Rectal smooth muscle tissue (tissue), 1 donor: ENCODE measurements around the gene SYT8.

ENCODE experiments used
- H3K27ac ChIP-seq: one replicate; pipeline ENCODE4 v1.7.0; 2013; ENCODE audit warnings: low read depth, low read length, inconsistent platforms
- H3K27me3 ChIP-seq: one replicate; pipeline ENCODE4 v1.7.0; 2013; ENCODE audit warnings: low read length; ENCODE audit not compliant: control insufficient read depth, insufficient read depth
- H3K36me3 ChIP-seq: one replicate; pipeline ENCODE4 v1.7.0; 2013; ENCODE audit warnings: low read length; ENCODE audit not compliant: control insufficient read depth, insufficient read depth
- H3K4me1 ChIP-seq: one replicate; pipeline ENCODE4 v1.7.0; 2013; ENCODE audit warnings: low read length; ENCODE audit not compliant: control insufficient read depth, insufficient read depth
- H3K4me3 ChIP-seq: one replicate; pipeline ENCODE4 v1.7.0; 2013; ENCODE audit warnings: low read length
- H3K9ac ChIP-seq: one replicate; pipeline ENCODE4 v1.7.0; 2013; ENCODE audit warnings: low read length

SYT8 gene

DNA sequence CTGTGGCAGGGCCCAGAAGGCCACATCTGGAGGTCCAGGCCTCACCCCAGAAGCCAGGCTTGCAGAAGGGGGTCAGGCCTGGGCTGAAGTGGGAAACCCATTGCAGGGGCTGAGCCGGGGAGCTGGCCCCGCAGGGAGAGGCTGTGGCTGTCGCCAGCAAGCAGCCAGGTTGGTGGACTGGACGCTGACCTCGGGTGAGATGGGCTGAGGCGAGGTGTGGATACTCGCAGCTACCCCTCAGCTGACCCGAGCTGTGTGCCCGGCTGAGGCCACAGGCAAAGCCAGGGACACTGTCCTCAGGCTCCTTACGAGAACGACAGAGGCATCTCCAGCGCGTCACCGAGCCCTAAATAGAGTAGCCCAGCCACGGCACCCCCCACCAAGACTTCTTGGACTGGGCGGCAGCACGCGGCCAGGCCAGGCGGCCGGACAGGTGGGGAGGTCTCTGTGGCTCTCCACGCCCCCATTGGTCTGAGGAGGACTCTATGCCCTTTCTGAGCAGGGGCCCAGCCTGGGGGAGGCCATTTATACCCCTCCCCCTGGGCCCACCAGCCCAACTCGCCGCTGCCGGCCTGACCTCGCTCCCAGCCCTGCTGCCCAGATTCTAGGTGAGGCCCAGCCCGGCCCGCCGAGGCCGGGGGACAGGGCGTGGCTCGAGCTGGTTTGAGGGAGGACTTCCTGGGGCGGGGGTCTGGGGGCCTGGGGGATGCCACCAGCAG is 3.8 kb downstream of the SYT8 start, which contains the start of gene TNNI2:
Gene TNNI2 (plus strand): TSS at position 556 of the 719 bp plus-strand sequence. CDS start 716 bp downstream, outside the sequence.
- H3K27ac ChIP-seq = no peak within 1 kb of the TSS
- H3K4me1 ChIP-seq = peaks cover 2% of the 10 kb centered on the region
- H3K9ac ChIP-seq = no peak within 1 kb of the TSS
- no peak within 1 kb of the TSS for H3K4me3 ChIP-seq
- no peaks in the 10 kb centered on the region for H3K36me3 ChIP-seq
- no peaks in the 10 kb centered on the region for H3K27me3 ChIP-seq

DNA sequence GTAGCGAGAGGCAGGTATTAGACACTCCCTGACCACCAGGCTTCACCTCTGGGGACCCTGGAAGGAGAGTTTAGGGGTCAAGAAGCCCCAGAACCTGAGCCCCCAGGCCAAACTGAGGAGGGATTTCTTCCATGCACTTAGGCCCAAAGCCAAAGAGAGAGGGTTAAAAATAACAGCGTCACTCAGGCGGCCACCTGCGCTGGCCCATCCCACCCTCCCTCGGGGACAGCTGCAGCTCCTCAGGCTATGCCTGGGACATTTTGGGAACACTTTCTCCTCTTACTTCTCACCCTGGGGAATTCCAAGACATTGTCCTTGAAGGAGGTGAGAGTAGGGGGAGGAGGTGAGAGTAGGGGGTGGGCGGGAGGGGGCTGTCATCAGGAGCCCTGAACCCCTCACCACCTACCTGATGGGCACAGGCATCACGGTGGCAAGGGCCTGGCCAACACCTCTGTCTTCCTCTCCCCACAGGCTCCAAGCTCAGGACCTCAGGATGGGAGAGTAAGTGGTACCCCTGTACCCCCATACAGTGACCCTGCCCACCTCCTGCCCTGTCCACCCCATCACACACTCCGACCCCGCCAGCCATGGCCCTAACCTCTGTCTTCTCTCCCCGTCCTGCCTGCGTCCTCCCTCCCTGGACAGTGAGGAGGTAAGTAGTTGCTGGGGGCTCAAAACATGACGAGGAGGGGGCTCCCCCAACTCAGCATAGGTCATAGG is 4.6 kb downstream of the SYT8 start:
- H3K4me1 ChIP-seq = peaks cover 2% of the 10 kb centered on the region
- no peak overlapping the region for H3K9ac ChIP-seq
- H3K36me3 ChIP-seq = no peaks in the 10 kb centered on the region
- H3K27ac ChIP-seq = no peak overlapping the region
- H3K27me3 ChIP-seq = no peaks in the 10 kb centered on the region
- no peak overlapping the region for H3K4me3 ChIP-seq

DNA sequence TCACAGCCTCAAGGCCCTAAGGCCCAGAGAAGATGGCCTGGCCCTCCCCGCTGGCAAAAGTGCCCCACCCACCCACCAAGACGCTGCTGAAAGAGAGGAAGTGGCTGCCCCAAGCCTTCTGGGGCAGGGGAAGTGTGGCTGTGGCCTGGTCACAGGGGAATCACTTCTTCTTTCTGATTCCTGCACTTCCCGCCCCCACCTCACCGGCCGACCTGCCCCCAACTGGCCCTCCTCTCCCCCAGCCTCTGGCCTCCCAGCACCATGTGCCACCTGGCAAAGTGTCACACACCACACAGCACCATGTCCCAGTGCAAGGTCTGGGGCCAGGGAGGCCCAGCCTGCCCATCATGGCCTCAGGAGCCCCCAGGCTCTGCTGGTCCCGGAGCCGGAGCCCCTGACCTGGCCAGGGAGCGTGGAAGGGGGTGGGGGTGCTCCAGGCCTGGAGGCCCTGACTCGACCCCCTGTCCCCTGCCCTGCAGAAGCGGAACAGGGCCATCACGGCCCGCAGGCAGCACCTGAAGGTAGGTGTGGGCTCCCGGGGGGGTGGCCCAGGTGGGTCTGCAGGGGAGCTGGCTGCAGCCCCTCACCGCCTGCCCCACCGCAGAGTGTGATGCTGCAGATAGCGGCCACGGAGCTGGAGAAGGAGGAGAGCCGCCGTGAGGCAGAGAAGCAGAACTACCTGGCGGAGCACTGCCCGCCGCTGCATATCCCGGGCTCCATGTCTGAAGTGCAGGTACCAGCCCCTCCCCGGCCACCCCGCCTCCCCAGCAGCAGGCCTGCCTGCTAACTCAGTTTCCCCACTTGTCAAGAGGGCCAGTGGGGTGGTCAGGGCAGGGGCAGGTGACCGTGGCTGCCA is 5.4 kb downstream of the SYT8 start:
- Histone ChIP-seq H3K4me3 (no peak overlapping the region), H3K9ac (no peak overlapping the region), H3K36me3 (no peaks in the 10 kb centered on the region), H3K27ac (no peak overlapping the region), H3K4me1 (peaks cover 2% of the 10 kb centered on the region), H3K27me3 (no peaks in the 10 kb centered on the region)

DNA sequence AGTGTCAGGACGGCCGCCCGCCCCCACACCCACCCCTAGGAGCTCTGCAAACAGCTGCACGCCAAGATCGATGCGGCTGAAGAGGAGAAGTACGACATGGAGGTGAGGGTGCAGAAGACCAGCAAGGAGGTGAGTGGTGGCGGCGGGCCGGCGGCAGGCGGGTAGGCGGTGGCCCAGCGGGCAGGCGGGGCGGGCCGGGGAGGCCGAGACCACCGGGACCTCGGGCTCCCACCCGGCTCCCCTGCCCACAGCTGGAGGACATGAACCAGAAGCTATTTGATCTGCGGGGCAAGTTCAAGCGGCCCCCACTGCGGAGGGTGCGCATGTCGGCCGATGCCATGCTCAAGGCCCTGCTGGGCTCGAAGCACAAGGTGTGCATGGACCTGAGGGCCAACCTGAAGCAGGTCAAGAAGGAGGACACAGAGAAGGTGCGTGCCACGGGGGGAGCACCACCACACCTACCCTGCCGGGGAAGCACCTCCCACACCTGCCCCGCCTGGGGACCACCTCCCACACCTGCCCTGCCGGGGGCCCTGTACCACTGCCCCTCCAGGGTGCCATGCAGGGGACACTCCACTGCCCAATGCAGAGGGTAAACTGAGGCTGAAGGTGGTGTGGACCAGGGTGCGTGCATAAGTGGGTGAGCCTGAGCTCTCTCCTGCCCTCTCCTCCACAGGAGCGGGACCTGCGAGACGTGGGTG is 6.1 kb downstream of the SYT8 start:
- Histone ChIP-seq H3K36me3 (no peaks in the 10 kb centered on the region), H3K27me3 (no peaks in the 10 kb centered on the region), H3K9ac (no peak overlapping the region), H3K4me3 (no peak overlapping the region), H3K4me1 (peaks cover 2% of the 10 kb centered on the region), H3K27ac (no peak overlapping the region)

DNA sequence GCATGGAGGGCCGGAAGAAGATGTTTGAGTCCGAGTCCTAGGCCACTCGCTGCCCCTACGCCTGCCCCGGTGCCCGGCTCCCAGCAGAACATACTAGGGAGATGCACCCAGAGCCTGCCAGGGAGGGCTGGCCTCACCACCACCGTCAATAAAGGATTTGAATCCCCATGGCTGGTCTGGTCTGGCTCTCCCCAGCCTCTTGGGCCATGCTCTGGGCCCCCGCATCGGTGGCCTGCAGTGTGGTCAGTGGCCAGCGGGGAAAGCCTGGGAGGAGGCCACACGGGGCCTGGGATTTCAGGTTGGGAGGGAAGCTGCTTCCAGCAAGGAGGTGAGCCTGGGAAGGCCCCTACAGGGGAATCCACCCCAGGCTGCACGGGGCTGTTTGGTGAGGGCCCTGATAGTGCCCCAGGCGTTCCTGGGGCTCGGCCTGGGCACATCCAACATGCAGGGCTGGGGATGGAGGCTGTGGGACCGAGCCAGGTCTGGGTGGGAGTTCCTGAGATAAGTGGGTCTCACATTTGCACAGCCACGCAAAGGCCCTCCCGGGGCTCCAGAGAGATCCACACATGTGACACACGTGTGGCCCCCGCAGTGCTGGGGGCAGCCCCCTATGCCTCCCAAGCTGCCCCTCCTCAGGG is 6.8 kb downstream of the SYT8 start:
- Histone ChIP-seq H3K36me3 (no peaks in the 10 kb centered on the region), H3K9ac (no peak overlapping the region), H3K4me1 (peaks cover 2% of the 10 kb centered on the region), H3K4me3 (no peak overlapping the region), H3K27me3 (no peaks in the 10 kb centered on the region), H3K27ac (no peak overlapping the region)

DNA sequence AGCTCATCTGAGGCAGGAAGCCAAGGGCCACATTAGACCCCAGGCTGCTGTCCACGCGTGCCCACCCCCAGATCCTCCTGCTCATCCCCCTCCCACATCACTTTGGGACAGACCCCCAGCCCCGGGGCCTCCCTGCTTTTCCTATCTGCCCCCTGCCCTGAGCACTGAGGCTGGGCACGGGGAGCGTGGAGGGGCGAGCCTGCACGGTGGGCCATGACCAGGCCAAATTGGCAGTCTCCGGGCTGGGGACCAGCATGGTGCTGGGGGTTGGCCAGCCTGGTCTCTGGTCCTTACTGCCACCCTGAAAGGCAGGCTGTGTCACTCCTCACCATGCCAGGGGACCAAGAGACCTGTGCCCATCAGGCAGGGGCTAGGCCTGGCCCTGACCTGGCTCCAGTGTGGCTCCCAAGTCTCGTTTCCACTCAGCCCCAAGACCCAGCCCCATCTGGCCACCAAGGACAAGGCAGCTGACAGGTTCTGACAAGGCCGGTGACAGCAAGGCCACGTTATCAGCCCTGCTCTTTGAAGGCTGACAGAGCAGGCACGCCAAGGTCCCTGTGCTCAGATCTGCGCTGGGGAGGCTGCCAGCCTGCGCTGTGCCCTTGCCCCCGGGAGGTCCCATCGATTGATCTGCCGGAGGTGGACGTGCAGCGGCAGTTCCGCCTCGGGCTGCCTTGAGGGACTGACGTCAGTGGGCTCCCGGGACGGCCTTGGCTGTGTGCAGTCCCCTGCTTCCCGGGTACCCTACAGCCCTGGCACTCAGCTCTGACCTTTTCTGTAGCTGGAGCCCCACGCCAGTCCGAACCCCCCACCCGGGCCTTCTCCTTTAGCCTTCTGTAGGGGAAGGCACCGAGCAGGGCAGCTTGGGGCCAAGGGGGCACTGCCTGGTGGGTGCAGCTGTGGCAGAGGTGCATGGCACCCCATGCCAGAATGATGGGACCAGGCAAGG is 7.6 kb downstream of the SYT8 start:
- Histone ChIP-seq H3K27me3 (no peaks in the 10 kb centered on the region), H3K36me3 (no peaks in the 10 kb centered on the region), H3K9ac (no peak overlapping the region), H3K4me3 (no peak overlapping the region), H3K4me1 (peaks cover 2% of the 10 kb centered on the region), H3K27ac (no peak overlapping the region)

DNA sequence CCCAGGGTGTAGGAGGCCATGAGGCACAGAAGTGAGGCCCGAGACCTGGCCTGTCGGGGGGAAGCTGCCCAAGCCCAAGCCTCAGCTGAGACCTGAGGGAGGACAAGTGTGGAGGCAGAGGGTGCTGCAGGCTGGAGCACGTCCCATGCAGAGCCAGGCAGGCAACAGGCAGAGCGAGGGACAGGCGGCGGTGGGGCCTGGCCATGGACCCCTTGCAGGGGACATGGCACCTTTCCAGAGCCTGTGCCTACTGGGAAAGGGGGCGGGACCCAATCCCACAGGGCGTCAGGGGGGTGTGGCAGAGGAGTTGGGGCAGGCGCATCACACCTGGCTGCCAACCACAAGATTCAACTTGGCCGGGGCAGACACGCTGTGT is 8.3 kb downstream of the SYT8 start:
- no peaks in the 10 kb centered on the region for H3K27me3 ChIP-seq
- no peak overlapping the region for H3K27ac ChIP-seq
- H3K4me1 ChIP-seq = no peaks in the 10 kb centered on the region
- no peaks in the 10 kb centered on the region for H3K36me3 ChIP-seq
- H3K9ac ChIP-seq = no peak overlapping the region
- H3K4me3 ChIP-seq = no peak overlapping the region

DNA sequence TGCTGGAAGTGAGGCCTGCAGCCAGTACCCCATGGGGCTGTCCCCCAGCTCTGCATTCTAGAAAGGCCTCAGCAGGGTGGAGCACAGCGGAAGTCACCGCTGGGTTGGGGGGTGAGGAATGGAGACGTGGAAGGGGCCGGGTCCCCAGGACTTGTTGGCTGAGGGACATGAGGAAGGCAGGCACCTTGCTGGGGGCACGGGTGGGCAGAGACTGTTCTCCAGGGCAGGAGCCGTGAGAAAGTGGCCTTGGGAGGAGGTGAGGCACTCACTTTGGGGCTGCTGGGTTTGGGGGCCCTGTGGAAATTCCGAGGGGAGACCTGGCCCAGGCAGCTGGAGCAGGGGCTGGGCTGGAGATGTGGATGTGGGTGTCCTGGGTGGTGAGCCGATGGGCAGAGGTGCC is 9.0 kb downstream of the SYT8 start:
- H3K27ac ChIP-seq = no peak overlapping the region
- no peak overlapping the region for H3K4me3 ChIP-seq
- no peaks in the 10 kb centered on the region for H3K27me3 ChIP-seq
- no peaks in the 10 kb centered on the region for H3K36me3 ChIP-seq
- H3K9ac ChIP-seq = no peak overlapping the region
- no peaks in the 10 kb centered on the region for H3K4me1 ChIP-seq

DNA sequence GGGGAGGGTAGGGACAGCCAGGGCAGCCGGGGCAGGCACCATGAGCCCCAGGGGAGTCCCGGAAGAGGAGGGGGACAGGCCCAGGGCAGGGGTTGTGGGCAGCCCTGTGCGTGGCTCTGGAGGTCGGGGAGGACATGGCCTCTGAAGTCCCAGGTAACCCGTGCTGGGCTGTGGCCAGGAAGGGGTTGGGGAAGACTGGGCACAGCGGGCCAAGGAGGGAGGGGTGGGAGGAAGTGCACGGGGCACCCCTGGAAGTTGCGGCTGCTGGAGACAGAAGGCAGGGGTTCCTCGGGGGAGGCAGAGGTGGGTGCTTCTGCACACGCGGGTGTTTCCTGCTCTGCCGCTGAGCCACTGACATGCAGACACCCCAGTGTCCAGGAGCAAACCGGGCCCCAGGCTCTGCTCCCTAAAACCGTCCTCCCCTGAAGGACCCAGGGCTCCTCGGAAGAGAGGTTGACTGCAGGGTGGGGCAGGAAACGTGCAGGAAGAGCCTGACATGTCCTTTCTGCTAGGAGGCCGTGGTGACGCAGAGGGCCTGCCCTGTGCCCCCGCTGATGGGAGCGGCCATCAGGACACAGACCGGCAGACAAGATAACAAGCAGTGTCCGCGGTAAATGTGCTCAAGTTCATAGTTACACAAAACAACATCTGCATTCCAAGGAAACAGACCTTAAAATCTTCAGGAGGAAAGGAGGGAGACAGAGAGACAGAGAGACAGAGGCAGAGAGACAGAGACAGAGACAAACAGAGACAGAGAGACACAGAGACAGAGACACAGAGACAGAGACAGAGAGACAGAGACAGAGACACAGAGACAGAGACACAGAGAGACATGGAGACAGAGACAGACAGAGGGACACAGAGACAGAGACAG is 9.7 kb downstream of the SYT8 start:
- Histone ChIP-seq H3K4me1 (no peaks in the 10 kb centered on the region), H3K27me3 (no peaks in the 10 kb centered on the region), H3K4me3 (peak overlapping the region; percentile 2), H3K9ac (no peak overlapping the region), H3K36me3 (no peaks in the 10 kb centered on the region), H3K27ac (no peak overlapping the region)

DNA sequence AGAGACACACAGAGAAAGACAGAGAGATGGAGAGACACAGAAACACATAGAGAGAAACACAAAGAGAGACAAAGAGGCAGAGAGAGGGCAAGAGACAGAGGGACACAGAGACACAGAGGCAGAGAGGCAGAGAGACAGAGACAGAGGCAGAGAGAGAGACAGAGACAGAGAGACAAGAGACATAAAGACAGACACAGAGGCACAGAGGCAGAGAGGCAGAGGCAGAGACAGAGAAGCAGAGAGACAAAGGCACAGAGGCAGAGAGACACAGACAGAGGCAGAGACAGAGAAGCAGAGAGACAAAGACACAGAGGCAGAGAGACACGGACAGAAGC is 10.3 kb downstream of the SYT8 start:
- no peaks in the 10 kb centered on the region for H3K36me3 ChIP-seq
- no peaks in the 10 kb centered on the region for H3K4me1 ChIP-seq
- H3K9ac ChIP-seq = no peak overlapping the region
- H3K27ac ChIP-seq = no peak overlapping the region
- H3K27me3 ChIP-seq = no peaks in the 10 kb centered on the region
- H3K4me3 ChIP-seq = no peak overlapping the region
